Uterus (tissue), 4 donors: Measurements from ENCODE around the gene CASTOR1. TPM values are rescaled to one million over a fixed set of nuclear protein-coding genes. Genes with fewer than 3 reads are reported as not detected.

Source experiments
- DNase-seq, 2 donors: peaks; one replicate each; pipeline ENCODE4 v3.0.0-alpha.2; 2019 to 2020
- H3K27ac ChIP-seq, 2 donors: fragments of 200-600 bp; sonication (generic); 1 replicate in 1 of 2; 2 replicates in 1 of 2; pipeline ENCODE4 v1.5.1; 2016 to 2018
- H3K27me3 ChIP-seq, 2 donors: fragments of 200-600 bp; sonication (generic); one replicate each; pipeline ENCODE4 v1.5.1; 2018 to 2019; ENCODE audit warnings: control low read depth in 1 of 2
- H3K36me3 ChIP-seq, 2 donors: fragments of 200-600 bp; sonication (generic); one replicate each; pipeline ENCODE4 v1.5.1; 2019; ENCODE audit warnings: control low read depth in 1 of 2
- H3K4me1 ChIP-seq, 2 donors: fragments of 200-600 bp; sonication (generic); one replicate each; pipeline ENCODE4 v1.5.1; 2018 to 2019; ENCODE audit warnings: control low read depth in 1 of 2
- H3K4me3 ChIP-seq, 2 donors: fragments of 200-600 bp; sonication (generic); 1 replicate in 1 of 2; 2 replicates in 1 of 2; pipeline ENCODE4 v1.5.1; 2018 to 2019; ENCODE audit warnings: mild to moderate bottlenecking in 1 of 2
- H3K9me3 ChIP-seq, 2 donors: fragments of 200-600 bp; sonication (generic); one replicate each; pipeline ENCODE4 v1.5.1; 2019; ENCODE audit warnings: control low read depth in 1 of 2
- POLR2A ChIP-seq, 2 donors: fragments of 450-650 bp; IDR thresholded peaks; one replicate each; pipeline ENCODE4 v1.6.1; 2016; ENCODE audit warnings: antibody characterized with exemption in 2 of 2, mild to moderate bottlenecking in 1 of 2, moderate library complexity in 1 of 2
- intact Hi-C: fragments of 100-400 bp; cut with DNase I; formaldehyde crosslinking; loops from one replicate; pipeline ENCODE4 v1.15.1; 2023; ENCODE audit warnings: low total_unique reads
- total RNA-seq, 4 donors: library from RNA; depleted of rRNA in 3 of 4; stranded (reverse); fragments of >200 nt in 3 of 4; gene quantifications; one replicate each; pipeline versions ENCODE4 v1.1.0 to v1.2.4, GENCODE V29; 2014 to 2023
- TF ChIP-seq, protein P1 (sequence below), 4 experiments: fragments of 200-600 bp in 2 of 4; fragments of 450-650 bp in 2 of 4; sonication (generic) in 2 of 4; IDR thresholded peaks; one replicate each; pipeline ENCODE4 v1.5.1; 2016 to 2019; ENCODE audit warnings: antibody characterized with exemption in 4 of 4, mild to moderate bottlenecking in 2 of 4, moderate library complexity in 1 of 4
- donor health status: DM: yes; HTN: yes; CAD: no.

CASTOR1 gene
- total RNA-seq, 4 donors from 2014 or later: 15.8 to 67.1 (median 27.7) TPM

DNA sequence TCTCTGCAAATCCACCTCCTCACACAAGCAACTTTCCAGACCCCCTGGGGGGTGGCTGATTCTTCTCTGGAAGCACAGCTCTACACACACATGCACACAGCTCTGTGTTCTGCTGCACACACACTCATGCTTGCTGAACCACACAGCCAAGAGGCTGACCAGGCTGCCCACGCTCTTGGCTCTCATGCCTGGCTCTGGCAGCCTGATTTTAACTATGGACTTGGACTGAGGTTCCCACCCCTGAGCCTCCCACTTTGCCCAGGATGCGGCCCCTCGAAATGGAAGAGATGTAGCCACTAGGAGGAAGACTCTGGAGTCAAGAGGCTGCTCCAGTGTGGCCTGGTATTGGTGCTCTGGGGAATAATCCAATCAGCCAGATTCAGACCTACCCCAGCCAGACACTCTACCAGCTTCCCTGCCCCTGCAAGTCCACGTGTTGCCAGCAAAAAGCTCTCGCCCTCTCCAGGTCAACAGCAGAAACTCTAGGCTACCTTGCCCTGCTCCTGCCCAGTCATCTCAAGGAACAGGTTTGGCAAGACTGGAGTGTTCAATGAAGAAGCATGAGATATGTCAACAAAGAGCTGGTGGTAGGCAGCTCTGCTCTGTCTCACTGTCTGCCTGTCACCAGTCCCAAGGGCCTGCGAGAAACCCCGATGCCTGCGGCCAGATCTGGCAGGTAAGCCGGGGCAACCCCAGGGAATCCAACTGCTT, 8.8 kb upstream of the CASTOR1 start:
- DNase-seq: no peak
- no peak overlapping the region for H3K27ac ChIP-seq
- H3K36me3 ChIP-seq: no peaks in the 10 kb centered on the region
- no peak for TF ChIP-seq POLR2A (IDR thresholded peaks at IDR 0.05)
- TF ChIP-seq, protein P1, sequence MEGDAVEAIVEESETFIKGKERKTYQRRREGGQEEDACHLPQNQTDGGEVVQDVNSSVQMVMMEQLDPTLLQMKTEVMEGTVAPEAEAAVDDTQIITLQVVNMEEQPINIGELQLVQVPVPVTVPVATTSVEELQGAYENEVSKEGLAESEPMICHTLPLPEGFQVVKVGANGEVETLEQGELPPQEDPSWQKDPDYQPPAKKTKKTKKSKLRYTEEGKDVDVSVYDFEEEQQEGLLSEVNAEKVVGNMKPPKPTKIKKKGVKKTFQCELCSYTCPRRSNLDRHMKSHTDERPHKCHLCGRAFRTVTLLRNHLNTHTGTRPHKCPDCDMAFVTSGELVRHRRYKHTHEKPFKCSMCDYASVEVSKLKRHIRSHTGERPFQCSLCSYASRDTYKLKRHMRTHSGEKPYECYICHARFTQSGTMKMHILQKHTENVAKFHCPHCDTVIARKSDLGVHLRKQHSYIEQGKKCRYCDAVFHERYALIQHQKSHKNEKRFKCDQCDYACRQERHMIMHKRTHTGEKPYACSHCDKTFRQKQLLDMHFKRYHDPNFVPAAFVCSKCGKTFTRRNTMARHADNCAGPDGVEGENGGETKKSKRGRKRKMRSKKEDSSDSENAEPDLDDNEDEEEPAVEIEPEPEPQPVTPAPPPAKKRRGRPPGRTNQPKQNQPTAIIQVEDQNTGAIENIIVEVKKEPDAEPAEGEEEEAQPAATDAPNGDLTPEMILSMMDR (IDR thresholded peaks at IDR 0.05): no peak
- no peaks in the 10 kb centered on the region for H3K27me3 ChIP-seq
- no peaks in the 10 kb centered on the region for H3K9me3 ChIP-seq
- H3K4me3 ChIP-seq: no peak overlapping the region
- no peaks in the 10 kb centered on the region for H3K4me1 ChIP-seq
- intact Hi-C loops: no loop called here

GRCh38 chr22:30297276-30297990, 8.1 kb upstream of the CASTOR1 start:
- Histone ChIP-seq H3K4me1 (no peaks in the 10 kb centered on the region), H3K36me3 (no peaks in the 10 kb centered on the region), H3K27ac (no peak overlapping the region), H3K27me3 (no peaks in the 10 kb centered on the region), H3K4me3 (no peak overlapping the region), H3K9me3 (no peaks in the 10 kb centered on the region)
- no peak for DNase-seq
- intact Hi-C loops: no loop called here
- TF ChIP-seq POLR2A (IDR thresholded peaks at IDR 0.05): no peak
- TF ChIP-seq, protein P1 (IDR thresholded peaks at IDR 0.05): no peak

GRCh38 chr22:30296833-30297232, 7.5 kb upstream of the CASTOR1 start:
- intact Hi-C loops: no loop called here
- Histone ChIP-seq H3K27ac (no peak overlapping the region), H3K27me3 (no peaks in the 10 kb centered on the region), H3K4me1 (no peaks in the 10 kb centered on the region), H3K36me3 (no peaks in the 10 kb centered on the region), H3K9me3 (no peaks in the 10 kb centered on the region), H3K4me3 (no peak overlapping the region)
- TF ChIP-seq, protein P1 (IDR thresholded peaks at IDR 0.05): no peak
- no peak for TF ChIP-seq POLR2A (IDR thresholded peaks at IDR 0.05)
- DNase-seq: no peak

DNA sequence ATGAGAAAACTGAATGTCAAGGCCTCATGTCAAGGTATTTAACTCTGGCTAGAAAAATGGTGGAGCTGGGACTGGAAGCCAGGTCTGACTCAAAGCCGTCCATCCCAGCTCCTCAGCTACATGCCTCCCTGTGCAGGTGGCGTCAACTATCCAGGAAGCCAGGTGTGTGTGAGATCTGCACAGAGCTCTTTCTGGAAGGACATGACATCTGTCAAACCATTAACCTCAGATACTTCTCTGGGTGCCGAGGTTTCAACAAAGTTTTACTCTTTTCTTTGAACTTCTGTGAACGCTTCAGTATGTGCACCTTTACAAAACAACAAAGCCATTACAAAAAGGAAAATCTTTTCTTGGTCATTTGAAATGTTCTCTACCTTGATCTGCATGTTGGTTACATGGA, 7.0 kb upstream of the CASTOR1 start:
- no peak for DNase-seq
- Histone ChIP-seq H3K9me3 (no peaks in the 10 kb centered on the region), H3K4me3 (no peak overlapping the region), H3K27me3 (no peaks in the 10 kb centered on the region), H3K27ac (no peak overlapping the region), H3K36me3 (no peaks in the 10 kb centered on the region), H3K4me1 (peaks cover 0 to 3% of the 10 kb centered on the region in 2 donors)
- intact Hi-C loops: no loop called here
- TF ChIP-seq, protein P1 (IDR thresholded peaks at IDR 0.05): no peak
- TF ChIP-seq POLR2A (IDR thresholded peaks at IDR 0.05): no peak

DNA sequence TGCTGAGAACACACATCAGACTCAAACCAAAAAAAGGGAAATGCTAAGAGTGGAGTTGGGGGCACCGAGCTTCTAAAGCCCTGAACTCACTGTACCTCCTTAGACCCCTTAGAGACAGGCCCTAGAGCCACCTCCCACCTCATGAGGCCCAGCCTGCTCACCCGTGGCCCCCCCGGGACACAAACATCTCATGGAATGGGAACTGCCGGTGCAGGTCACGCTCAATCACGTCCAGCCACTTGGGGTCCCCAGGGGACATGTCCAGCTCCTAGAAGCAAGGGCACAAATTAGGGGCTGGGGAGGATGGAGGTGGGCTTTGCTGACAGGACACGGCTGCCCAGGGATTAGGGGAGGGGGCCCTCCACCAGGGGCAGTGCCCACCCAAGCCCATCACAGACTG, 6.3 kb upstream of the CASTOR1 start:
- Histone ChIP-seq H3K4me3 (no peak overlapping the region), H3K36me3 (no peaks in the 10 kb centered on the region), H3K27ac (no peak overlapping the region), H3K27me3 (no peaks in the 10 kb centered on the region), H3K9me3 (no peaks in the 10 kb centered on the region), H3K4me1 (peaks cover 3 to 8% of the 10 kb centered on the region in 2 donors)
- no peak for TF ChIP-seq POLR2A (IDR thresholded peaks at IDR 0.05)
- TF ChIP-seq, protein P1 (IDR thresholded peaks at IDR 0.05): no peak
- DNase-seq: no peak
- intact Hi-C loops: no loop called here
